ENCODE data around the gene MKLN1.
"Not testable (repeated sequence)": the region's sequence is repeated elsewhere in the genome, so short reads cannot be mapped to it uniquely, and the experiment has no call there.

The MKLN1 gene

DNA sequence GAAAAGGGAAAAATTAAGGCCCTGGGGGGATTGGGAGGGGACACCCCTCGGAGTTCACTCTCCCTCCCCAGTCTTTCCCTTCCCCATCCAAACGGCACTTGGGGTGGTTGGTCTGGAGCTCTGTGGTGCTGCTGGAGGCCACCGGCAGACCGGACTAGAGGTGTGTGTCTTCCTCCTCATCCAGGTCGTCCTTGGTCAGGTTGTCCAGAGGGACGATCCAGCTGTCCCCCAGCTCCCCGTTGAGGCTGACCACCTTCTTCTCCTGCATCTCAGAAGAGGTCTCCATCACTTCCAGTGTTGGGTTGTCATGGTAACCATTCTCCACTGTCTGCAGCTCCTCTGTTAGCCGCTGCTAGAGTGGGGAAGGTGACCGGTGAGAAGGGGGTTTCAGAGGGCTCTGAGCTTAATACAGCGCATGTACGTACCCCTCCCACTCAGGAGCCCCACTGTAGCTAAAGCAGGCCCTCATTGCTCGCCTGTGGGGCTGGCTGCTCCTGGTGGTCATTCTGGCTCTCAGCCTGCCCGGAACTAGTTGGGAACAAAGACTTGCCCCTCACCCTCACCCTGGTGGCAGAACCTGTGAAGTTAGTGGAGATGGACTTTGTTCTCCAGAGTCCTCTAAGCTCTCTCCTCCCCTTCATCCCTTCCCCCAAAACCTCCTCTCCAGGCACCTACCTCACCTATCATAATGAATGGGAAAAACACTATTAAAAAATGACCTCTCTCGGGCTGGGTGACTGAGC is 176.7 kb downstream of the MKLN1 start:
- DNase-seq, result no peak

DNA sequence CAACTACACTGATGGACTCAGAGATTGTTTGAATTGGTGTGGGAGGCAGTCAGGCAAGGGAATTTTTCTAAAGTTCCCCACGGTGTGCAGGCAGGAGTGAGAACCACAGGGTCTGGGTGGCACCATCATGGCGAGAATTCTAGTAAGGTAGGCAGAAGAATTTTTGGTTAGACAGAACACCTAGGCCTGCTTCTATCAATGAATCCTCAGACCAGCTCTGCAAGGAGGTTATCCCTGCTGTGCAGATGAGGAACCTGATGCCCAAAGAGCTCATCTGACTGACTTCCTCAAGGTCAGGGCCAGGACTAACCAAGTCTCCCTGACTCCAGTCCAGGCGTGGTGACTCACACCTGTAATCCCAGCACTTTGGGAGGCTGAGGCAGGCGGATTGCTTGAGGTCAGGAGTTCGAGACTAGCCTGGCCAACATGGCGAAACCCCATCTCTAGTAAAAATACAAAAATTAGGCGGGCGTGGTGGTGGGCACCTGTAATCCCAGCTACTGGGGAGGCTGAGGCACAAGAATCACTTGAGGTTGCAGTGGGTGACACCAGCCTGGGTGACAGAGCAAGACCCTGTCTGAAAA is 177.5 kb downstream of the MKLN1 start:
- DNase-seq, result not testable (repeated sequence)

DNA sequence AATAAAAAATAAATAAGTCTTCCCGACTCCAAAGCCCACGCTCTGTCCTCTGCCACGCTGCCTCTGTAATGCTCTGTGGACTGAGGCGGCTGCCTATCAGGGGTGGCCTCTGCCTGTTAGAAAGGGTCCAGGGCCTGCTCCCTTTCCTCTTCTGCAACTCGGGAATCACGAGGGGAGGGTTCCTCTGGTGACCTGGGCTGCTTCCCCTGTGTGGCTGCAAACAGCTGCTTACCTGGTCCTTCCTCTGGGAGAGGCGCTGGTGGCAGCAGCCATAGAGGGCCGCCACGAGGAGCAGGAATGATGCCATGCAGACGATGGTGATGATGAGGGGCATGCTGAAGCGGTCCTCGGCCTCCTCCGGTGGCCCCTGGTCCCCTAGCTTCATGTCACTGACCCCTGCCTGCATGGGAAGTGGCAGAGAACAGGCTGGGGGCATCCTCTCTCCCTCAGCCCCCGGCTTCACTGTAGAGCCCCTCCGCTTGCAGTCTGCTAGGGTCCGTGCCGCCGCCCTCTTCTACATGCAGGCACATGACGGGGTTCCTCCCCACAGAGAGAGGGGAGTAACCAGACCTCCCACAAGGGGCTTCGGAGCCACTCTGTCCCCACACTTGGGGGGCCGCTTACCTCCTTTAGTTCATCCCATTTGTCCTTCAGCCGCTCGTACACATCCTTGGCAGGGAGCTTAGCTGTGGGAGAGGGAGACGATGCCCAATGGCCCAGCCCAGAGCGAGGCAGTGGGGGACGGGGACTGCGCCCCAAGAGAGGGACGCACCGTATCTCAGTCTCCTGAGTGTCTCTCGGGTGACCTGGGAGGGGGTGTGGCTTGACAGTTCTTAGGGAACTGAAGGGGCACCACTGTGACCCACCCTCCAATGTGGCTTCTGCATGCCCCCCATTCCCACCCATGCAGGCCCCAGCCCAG is 178.2 kb downstream of the MKLN1 start:
- DNase-seq, result no peak

DNA sequence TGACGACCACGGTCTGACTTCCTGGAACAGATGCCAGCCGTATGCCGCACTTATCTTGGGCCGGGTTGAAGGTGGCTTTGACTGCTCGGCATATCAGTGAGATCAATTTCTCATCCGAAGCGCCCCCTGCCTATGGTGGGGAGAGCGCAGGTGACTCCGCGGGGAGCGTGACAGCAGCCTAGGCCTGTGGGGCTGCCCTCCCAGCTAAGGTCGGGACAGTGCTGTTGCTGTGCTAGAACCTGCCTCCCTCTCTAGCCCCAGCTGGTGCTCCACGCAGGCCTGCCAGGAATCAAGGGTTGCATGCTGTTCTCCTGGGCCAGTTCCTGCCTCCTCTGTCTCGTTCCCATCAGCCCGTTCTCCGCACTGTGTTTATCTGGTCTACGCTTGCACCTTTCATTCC is 178.9 kb downstream of the MKLN1 start:
- DNase-seq, result no peak

DNA sequence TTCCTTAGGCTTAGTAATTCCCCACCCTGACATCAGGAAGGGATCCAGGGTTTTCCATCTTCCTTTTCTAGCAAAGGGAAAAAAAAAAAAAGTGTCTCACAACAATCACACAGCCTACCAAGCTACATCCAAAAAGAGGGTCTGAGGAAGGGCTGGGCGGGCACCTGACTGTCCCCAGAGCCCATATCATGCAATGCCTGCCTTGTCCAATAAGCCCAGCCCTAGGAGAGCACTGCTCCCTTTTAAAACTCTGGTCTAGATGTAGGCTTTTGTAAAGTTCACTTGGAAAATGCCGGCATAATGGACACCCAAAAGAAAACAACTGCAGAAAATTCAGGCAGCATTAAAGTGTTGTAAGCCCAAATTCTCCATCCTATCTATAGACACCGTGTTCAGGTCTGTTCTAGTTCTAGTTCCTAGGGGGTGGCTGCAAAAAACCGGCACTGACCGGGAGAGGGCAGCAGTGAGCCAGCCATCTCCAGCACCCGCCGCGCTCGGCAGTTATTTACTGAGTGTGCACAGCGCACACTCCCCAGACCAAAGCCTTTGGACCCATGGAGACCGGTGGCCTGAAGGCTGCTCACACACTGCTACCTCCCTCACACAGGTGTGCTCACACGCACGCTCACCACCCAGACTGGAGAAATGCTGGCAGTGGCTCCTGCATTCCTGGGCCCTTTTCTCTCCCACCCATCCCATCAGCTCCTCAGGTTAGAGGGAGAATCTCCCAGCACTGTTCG is 180.1 kb downstream of the MKLN1 start:
- peak; percentile 27 to 33 for DNase-seq

DNA sequence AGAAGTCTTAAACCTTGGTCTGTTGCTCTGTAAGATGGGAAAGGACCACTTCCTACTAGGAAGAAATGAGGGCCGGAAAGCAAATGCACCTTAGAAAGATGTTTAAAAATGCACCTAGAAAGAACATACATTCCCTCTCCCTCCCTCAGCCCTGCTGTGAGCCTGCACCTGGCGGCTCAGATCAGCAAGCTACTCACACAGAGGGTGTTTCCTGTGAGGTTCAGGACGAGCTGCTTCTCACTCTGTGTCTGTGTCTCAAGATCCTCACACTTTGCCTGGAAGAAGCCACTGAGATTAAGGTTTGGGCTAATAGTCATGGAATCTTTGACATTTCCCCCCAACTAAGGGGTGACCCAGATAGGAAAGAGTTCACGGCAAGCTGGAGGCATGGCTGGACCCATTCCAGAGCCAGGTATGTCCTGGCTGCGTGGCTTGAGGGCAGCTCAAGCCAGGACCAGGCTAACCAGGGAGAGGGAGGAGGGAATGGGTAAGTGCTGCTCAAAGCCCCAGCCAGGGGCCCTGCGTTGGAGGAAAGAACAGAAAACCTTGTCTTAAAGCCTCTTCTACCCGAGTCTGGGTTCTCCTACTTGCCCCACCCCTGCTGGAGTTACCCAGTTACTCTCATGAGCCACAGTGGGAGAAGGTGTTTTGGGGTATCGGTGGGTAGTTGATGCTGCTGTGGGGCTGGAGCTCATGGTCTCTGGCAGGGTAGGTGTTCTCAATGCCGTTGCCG is 181.2 kb downstream of the MKLN1 start:
- DNase-seq, result no peak

DNA sequence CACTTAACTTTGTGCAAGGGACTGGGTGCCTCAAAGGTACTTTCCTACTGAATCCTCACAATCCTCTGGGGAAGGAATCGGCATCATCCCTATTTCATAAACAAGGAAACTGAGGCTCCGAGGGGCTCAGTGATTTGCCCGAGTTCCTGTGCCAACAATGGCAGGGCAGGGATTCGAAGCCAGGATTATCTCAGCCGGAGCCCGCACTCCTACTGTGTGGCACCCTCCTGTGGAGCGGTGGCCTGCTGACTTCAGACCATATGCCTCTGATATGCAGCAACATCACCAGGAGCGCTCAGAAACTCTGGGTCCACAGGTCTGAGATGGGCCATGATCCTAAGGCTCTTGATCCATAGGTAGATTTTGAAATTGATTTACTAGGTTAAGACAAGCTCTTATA is 182.1 kb downstream of the MKLN1 start:
- no peak for DNase-seq

DNA sequence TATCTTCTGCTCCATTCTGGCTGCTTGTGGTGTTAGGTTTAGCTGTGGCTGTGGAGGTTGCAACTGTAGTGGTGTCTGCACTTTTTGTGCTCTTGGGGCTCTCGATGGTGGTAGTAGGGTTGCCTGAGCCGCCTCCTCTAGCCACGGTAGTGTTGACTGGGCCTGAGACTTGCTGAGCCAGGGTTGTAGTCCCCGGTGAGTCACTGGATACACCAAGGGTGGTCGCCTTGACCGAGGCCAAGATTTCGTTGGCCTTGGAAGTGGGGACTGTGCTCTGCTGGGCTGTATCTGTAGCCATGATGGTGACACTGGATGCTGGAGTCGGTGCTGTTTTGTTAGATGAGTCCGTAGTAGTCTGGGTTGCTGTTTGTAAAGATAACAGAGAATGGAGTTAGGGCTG is 183.4 kb downstream of the MKLN1 start:
- DNase-seq, result no peak

DNA sequence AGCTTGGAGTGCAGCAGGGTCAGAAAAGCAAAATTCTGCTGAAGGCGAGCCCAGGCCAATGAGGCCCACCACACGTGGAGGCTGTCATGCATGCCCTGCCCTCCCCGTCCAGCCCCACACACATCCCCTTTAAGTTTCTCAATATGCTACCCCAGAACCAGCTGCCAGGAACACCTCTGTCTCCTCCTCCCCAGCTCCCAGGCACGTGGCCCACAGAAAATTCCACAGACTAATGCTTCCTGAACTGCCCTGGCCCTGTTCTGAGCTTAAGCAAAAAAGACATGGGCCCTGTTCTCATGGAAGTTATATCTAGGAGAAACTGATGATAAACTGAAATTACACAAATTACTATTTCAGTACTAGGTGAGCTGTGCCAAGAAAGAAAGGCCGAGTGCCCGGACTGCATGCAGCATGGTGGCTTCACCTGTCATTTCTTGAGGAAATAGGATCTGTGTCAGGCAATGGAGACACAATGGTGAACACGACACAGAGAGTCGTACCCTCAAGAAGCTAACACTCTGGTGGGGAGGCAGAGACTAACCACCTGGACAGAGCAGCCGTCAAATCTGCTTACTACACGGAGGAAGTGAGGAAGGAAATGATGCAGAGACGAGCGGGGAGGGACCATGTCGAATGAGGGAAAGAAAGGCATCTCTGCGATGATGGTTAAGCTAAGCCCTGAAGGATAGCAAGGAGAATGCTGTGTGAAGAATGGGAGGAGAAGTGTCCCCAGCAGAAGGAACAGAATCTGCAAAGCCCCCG is 184.3 kb downstream of the MKLN1 start:
- no peak for DNase-seq

DNA sequence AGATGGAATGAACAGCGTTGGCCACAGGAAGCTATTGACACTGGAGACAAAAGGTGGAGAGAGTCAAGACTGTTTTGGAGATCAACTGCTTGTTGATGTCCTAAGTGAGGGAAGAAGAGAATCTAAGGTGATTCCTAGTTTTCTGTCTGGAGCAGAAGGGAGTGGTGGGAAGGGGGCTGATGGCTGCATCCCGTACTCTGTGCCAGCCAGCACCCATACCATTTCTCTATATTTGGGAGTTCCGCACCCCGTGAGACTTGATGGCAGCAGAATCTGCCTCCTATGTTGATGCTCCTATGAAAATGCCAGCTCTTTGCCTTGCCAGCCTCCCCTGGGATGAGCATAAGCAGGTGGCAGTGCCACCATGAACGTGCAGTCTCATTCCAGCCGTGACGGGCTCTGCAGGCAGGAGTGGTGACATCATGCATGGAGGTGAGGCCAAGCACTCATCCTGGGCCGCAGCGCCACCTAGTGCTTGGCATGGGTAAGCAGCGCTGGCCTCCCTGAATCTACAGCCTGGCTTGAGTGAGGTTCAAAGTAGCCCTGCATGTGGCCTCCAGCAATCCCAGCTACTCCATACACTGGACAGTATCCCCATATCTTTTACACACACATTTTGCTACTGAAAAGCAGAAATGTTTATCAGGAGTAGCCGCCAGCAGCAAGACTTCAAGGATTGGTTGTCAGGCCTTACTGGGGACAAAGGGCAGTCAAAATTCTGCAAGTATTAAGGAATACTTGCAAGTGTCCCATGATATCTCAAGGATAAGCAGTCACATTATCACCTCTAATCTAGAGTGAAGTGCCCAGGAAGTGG is 185.8 kb downstream of the MKLN1 start:
- DNase-seq, result peak; percentile 41 to 78

DNA sequence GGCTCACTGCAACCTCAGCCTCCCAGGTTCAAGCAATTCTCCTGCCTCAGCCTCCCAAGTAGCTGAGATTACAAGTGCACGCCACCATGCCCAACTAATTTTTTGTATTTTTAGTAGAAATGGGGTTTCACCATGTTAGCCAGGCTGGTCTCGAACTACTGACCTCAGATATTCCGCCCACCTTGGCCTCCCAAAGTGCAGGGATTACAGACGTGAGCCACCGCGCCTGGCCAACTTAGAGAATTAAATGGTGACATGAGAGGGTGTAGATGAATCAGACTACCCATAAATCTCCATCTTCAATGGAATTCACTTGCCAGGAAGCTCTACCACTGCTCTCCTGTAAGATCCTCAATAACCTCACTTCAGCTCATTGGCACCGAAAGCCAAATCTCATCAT is 187.8 kb downstream of the MKLN1 start:
- DNase-seq, result not testable (repeated sequence)

DNA sequence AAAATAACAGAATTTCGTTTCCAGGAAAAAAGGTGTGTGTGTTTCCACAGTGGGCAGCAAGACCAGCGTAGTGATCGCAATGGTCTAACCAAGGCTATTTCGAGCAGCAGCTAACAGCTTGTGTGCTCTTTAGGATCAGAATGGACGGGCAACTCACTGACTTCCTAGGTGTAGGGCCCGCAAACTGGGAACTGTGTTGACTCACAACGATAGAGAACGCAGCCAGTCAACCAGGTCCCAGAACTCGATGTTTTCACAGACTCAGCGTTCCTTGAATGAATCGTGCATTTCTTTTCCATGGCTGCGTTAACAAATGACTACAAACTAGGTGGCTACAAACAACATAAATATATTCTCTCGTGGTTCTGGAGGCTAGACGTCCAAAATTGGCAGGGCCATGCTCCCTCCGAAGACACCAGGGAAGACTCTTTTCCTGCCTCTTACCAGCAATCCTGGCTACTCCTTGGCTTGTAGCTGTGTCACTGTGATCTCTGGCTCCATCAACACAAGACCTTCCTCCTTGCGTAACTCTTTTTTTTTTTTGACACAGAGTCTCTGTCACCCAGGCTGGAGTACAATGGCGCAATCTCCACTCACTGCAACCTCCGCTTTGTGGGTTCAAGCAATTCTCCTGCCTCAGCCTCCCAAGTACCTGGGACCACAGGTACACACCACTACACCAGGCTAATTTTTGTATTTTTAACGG is 189.7 kb downstream of the MKLN1 start:
- DNase-seq, result peak; percentile 39 to 46

DNA sequence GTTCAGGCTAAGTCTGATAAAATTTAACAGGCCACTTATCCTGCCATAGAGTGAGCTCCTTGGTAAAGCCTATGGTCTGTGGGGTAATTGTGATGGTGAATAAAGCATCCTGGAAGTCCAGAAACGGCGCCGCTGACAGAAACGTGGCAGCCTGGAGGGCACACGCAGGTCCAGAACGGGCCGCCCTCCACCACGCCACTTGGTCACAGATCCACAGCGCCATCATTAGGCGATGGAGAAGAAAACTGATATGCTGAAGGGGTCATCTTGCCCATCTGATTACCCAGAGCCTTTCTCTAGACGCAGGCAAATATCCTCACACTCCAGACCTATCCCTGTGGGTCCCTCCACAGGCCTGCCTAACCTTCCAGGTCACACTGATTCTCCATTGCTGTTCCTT is 190.9 kb downstream of the MKLN1 start:
- no peak for DNase-seq

DNA sequence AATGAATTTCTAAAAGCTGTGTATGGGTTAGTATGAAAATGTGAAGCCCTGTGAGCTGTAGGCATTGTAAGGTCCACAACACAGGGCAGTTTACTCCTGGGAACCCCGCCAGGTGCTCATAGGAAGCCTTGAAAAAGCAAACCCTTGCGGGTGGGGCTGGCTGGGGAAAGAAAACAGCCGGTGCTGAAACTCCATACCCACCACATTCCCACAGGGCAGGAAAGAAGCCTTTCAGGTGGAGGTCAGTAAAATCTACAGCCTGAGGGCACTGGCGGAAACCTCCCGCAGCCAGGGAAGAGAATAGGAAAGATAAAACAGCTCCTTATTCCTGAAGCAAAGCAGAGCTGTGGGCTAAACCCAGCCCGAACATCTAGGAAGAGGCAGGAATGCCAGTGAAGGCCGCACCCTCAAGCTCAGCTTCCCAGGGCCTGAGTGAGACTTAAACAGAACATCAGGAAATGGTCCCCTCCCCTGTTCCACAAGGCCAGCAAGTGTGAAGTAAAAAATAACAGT is 194.0 kb downstream of the MKLN1 start:
- DNase-seq, result no peak

DNA sequence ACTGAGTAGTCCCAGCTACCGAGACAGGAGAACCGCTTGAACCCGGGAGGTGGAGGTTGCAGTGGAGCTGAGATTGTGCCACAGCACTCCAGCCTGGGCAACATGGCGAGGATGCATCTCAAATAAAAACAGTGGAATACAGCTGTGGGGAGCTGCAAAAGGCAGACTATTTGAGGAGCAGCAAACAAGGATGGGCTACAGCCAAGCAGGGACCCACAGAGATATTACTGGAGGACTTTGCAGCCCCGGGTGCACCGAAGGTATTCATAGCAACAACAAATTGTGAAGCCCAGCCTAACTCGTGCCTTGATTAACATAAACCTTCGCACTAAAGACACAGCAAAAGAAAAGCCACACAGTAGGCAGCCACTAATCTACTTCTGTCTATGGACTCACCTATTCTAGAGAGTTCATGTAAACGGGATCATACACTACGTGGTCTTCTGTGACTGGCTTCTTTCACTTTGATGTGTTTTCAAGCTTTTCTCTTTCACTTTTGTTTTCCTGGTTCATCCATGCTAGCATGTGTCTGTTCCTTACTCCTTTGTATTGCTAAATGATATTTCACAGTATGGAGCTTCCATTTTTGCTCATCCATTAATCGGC is 194.8 kb downstream of the MKLN1 start:
- no peak for DNase-seq

DNA sequence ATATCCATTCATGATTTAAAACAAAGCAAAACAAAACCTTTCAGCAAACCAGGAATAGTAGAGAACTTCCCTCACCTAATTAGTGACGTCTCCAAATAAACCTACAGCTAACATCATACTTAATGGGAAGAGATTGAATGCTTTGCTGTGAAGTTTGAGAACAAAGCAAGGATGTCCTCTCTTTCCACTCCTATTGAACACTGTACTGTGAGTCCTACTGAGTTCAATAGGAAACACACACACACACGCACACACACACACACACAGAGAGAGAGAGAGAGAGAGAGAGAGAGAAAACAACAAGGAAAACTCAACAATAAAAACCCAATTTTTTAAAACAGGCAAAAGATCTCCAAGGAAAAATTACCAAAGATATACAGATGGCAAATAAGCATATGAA is 196.4 kb downstream of the MKLN1 start:
- no peak for DNase-seq

DNA sequence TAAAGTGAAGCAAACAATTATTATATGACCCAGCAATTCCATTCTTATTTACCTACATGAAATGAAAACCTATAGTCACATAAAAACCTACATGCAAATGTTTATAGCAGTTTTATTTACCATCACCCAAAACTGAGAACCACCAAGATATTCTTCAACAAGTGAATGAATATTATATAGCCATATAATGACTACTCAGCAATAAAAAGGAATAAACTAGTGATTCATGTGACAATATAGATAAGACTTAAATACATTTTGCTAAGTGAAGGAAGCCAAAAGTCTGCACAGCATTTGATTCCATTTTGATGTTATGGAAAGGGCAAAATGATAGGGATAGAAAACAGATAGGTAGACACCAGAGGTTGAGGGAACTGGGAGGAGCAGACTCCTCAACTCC is 197.0 kb downstream of the MKLN1 start:
- no peak for DNase-seq

DNA sequence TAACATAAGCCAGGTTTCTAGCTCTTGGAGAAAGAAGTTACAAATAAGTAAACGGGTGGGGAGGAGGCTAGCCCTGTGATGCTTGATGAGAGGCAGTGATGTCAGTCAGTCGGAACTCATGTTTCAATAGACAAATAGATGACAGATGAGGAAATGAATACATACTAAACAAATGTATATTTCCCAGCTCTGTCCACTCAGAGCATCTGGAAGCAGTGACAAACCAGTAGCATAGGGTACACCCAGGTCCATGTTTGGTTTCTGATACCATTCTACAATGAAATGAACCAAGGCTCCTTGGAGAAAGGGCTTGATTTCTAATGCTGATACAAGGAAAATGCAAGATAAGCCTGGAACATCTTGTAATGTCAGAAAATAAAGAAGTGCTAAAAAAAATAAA is 198.1 kb downstream of the MKLN1 start:
- DNase-seq, result no peak

DNA sequence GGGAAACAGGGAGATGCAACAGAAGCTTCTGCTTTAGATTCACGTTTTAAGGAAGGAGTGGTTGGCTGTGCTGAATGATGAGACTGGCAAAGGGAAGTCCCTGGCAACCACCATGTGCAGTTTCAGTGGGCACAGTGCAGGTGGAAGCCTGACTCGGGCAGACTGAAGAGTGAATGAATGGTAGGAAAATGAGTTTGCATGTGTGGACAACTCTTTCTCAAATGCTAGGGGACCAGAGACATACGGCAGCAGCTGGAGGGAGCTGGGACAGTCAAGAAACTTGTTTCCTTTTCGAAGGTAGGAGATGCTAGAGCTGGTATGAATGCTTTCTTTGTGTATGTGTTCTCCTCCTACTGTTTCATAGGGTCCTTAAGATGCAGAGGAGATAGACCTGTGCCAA is 199.8 kb downstream of the MKLN1 start:
- peak in 1 of 2 experiments; percentile 1 for DNase-seq

Data from AML-193 (cell line).